Mesendoderm (in vitro differentiated cells): ENCODE results near the gene SLC66A3.

Experiments used
- DNase-seq: peaks from one replicate; pipeline ENCODE4 v3.0.0; 2013
- H2AK5ac ChIP-seq: 2 replicates; pipeline ENCODE4 v1.6.1; 2013; ENCODE audit warnings: low read length, inconsistent platforms
- H2BK120ac ChIP-seq: 2 replicates; pipeline ENCODE4 v1.6.1; 2013; ENCODE audit warnings: low read depth, mild to moderate bottlenecking, low read length, moderate library complexity, mixed read lengths
- H2BK15ac ChIP-seq: replicated peaks from 2 replicates; pipeline ENCODE4 v1.6.1; 2013; ENCODE audit warnings: low read depth, mild to moderate bottlenecking, moderate library complexity
- H2BK5ac ChIP-seq: 2 replicates; pipeline ENCODE4 v1.6.1; 2013; ENCODE audit warnings: low read length, inconsistent platforms
- H3K18ac ChIP-seq: 2 replicates; pipeline ENCODE4 v1.6.1; 2013; ENCODE audit warnings: mild to moderate bottlenecking, low read length, mixed read lengths
- H3K23ac ChIP-seq: one replicate; pipeline ENCODE4 v1.6.1; 2013; ENCODE audit warnings: low read length
- H3K27ac ChIP-seq: 2 replicates; pipeline ENCODE4 v1.5.1; 2013; ENCODE audit warnings: low read depth, mild to moderate bottlenecking, inconsistent platforms, low read length, moderate library complexity
- H3K27me3 ChIP-seq: 2 replicates; pipeline ENCODE4 v1.6.1; 2013; ENCODE audit warnings: low read length, control low read depth, mild to moderate bottlenecking, inconsistent platforms; ENCODE audit not compliant: insufficient read depth, poor library complexity
- H3K36me3 ChIP-seq: 2 replicates; pipeline ENCODE4 v1.6.1; 2013; ENCODE audit warnings: low read length, inconsistent platforms; ENCODE audit not compliant: control insufficient read depth, insufficient read depth
- H3K4ac ChIP-seq: one replicate; pipeline ENCODE4 v1.6.1; 2013; ENCODE audit warnings: low read depth, mild to moderate bottlenecking, low read length, moderate library complexity
- H3K4me1 ChIP-seq: 2 replicates; pipeline ENCODE4 v1.6.1; 2013; ENCODE audit warnings: low read depth, low read length, inconsistent platforms; ENCODE audit not compliant: control insufficient read depth
- H3K4me2 ChIP-seq: 2 replicates; pipeline ENCODE4 v1.6.1; 2013; ENCODE audit warnings: low read length
- H3K4me3 ChIP-seq: 2 replicates; pipeline ENCODE4 v1.5.1; 2013; ENCODE audit warnings: mild to moderate bottlenecking, low read length
- H3K56ac ChIP-seq: one replicate; pipeline ENCODE4 v1.6.1; 2013; ENCODE audit warnings: low read length
- H3K79me1 ChIP-seq: 2 replicates; pipeline ENCODE4 v1.6.1; 2013; ENCODE audit warnings: low read length, inconsistent platforms
- H3K79me2 ChIP-seq: 2 replicates; pipeline ENCODE4 v1.6.1; 2013; ENCODE audit warnings: mild to moderate bottlenecking, low read length; ENCODE audit not compliant: control insufficient read depth, insufficient read depth
- H3K9ac ChIP-seq: 2 replicates; pipeline ENCODE4 v1.6.1; 2013; ENCODE audit warnings: low read length, inconsistent platforms
- H4K5ac ChIP-seq: one replicate; pipeline ENCODE4 v1.6.1; 2013; ENCODE audit warnings: low read length
- H4K8ac ChIP-seq: one replicate; pipeline ENCODE4 v1.6.1; 2013; ENCODE audit warnings: low read depth, mild to moderate bottlenecking, control low read depth, low read length, moderate library complexity
- WGBS: extraction: QIAGEN DNeasy Blood & Tissue Kit; methylation state at CpG from one replicate; pipeline ENCODE4 v1.1.7; 2013; ENCODE audit warnings: low lambda C conversion rate, missing lambda C conversion rate; ENCODE audit not compliant: insufficient coverage; ENCODE audit errors: extremely low coverage; 5-methylcytosine and 5-hydroxymethylcytosine counted together

The SLC66A3 gene

DNA sequence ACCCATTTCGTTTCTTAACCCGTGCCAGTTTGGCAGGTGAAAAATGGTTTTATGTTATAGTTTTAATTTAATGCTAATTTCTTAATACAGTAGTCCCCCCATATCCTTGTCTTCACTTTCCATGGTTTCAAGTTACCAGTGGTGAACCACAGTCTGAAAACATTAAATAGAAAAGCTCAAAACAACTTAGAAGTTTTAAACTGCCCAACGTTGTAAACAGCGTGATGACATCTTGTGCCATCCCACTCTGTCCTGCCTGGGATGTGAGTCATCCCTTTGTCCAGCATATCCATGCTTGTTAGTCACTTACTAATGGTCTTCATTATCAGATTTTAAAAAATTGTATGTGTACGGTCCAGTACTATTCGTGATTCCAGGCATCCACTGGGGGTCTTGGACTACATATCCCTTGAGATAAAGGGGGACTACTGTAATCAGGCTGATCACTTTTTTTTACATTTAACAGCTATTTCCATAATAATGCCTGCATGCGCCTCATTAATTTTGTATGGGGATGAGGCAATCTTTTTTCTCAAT lies 31.9 kb downstream of the SLC66A3 start:
- Histone ChIP-seq H3K4me2 (no peak overlapping the region), H3K79me1 (no peaks in the 10 kb centered on the region), H3K9ac (no peak overlapping the region), H2BK120ac (no peak overlapping the region), H4K8ac (no peak overlapping the region), H3K4me3 (no peak overlapping the region), H2BK15ac (no peak overlapping the region), H3K18ac (no peak overlapping the region), H3K36me3 (peaks cover 2% of the 10 kb centered on the region), H2BK5ac (no peak overlapping the region), H2AK5ac (no peak overlapping the region), H3K79me2 (no peaks in the 10 kb centered on the region), H3K4me1 (no peaks in the 10 kb centered on the region), H3K27me3 (no peaks in the 10 kb centered on the region), H3K23ac (no peak overlapping the region), H4K5ac (no peak overlapping the region), H3K4ac (no peak overlapping the region), H3K56ac (no peak overlapping the region), H3K27ac (no peak overlapping the region)
- WGBS: no CpG with 5 or more reads among the region's 7 CpGs
- DNase-seq: no peak

DNA sequence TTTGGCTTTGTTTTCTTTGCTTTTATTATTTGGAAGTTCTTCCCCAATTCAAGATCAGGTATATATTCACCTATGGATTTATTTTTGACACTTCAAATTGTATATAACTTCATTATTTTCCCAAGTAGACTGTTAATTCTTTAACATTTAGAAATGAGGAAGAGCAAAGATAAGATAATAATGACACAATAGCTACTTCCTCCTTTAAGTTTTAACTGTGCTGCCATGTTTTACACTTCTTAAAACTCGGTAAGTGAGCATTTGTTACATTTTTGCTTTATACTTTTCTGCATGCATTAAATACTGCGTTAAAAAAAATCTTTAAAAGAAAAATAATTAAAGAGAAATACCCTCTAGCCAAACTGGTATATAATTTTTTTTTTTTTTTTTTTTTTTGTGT lies 32.5 kb downstream of the SLC66A3 start:
- no CpG with 5 or more reads among the region's 2 CpGs for WGBS
- Histone ChIP-seq H4K5ac (no peak overlapping the region), H3K18ac (no peak overlapping the region), H3K27ac (no peak overlapping the region), H2BK15ac (no peak overlapping the region), H3K27me3 (no peaks in the 10 kb centered on the region), H2BK5ac (no peak overlapping the region), H3K4me3 (no peak overlapping the region), H3K23ac (no peak overlapping the region), H3K4me2 (no peak overlapping the region), H3K79me1 (no peaks in the 10 kb centered on the region), H2AK5ac (no peak overlapping the region), H3K79me2 (no peaks in the 10 kb centered on the region), H3K9ac (no peak overlapping the region), H3K56ac (no peak overlapping the region), H3K4me1 (no peaks in the 10 kb centered on the region), H3K36me3 (peaks cover 2% of the 10 kb centered on the region), H3K4ac (no peak overlapping the region), H4K8ac (no peak overlapping the region), H2BK120ac (no peak overlapping the region)
- no peak for DNase-seq

DNA sequence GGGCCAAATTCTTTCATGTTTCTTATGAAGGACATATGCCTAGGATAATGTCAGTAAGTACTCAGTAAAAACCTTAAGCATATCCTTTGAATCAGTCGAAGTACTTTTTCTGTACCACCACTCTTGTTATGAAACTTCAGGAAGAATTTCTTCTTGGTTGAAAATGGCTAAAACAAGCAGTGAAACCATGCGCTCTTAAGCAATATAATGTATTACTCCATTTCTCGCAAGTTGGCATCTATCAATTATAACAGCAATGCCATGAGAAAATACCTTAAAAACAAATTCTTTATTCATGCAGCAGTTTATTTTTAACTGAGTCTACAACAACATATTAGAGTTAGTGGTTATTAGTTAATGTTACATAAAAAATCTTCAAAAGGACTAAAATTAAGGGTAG lies 41.0 kb downstream of the SLC66A3 start:
- Histone ChIP-seq H3K18ac (no peak overlapping the region), H4K8ac (no peak overlapping the region), H2BK15ac (no peak overlapping the region), H3K4me3 (no peak overlapping the region), H2BK5ac (no peak overlapping the region), H3K27me3 (no peaks in the 10 kb centered on the region), H3K79me1 (no peaks in the 10 kb centered on the region), H3K36me3 (no peaks in the 10 kb centered on the region), H3K23ac (no peak overlapping the region), H3K56ac (no peak overlapping the region), H3K4ac (no peak overlapping the region), H2BK120ac (no peak overlapping the region), H2AK5ac (no peak overlapping the region), H4K5ac (no peak overlapping the region), H3K4me2 (no peak overlapping the region), H3K27ac (no peak overlapping the region), H3K4me1 (no peaks in the 10 kb centered on the region), H3K9ac (no peak overlapping the region), H3K79me2 (no peaks in the 10 kb centered on the region)
- DNase-seq: no peak
- WGBS: no CpG with 5 or more reads among the region's 3 CpGs

DNA sequence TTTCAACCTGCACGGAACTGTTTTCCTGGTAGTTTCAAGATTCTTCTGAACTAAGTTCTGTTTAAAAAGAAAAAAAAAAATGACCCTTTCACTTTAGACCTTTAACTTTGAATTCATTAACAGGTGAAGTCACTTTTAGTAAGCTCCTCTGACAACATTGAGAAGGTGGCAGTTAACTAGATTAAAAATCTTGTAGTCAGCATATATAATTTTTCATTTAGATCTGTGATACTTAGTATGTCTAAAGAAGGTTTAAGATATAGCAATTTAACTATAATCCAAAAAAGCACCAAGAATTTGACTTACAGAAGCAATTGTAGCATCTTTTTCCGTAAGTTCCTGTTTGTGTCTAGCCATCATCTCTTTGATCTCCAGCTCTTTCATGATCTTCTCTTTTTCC lies 45.4 kb downstream of the SLC66A3 start:
- Histone ChIP-seq H2AK5ac (no peak overlapping the region), H3K4me1 (no peaks in the 10 kb centered on the region), H3K18ac (no peak overlapping the region), H2BK120ac (no peak overlapping the region), H3K27ac (no peak overlapping the region), H3K9ac (no peak overlapping the region), H3K79me2 (no peaks in the 10 kb centered on the region), H3K4me3 (no peak overlapping the region), H2BK5ac (no peak overlapping the region), H4K5ac (no peak overlapping the region), H4K8ac (no peak overlapping the region), H3K56ac (no peak overlapping the region), H2BK15ac (no peak overlapping the region), H3K4me2 (no peak overlapping the region), H3K36me3 (no peaks in the 10 kb centered on the region), H3K27me3 (no peaks in the 10 kb centered on the region), H3K79me1 (no peaks in the 10 kb centered on the region), H3K4ac (no peak overlapping the region), H3K23ac (no peak overlapping the region)
- no CpG with 5 or more reads among the region's 2 CpGs for WGBS
- DNase-seq: no peak

DNA sequence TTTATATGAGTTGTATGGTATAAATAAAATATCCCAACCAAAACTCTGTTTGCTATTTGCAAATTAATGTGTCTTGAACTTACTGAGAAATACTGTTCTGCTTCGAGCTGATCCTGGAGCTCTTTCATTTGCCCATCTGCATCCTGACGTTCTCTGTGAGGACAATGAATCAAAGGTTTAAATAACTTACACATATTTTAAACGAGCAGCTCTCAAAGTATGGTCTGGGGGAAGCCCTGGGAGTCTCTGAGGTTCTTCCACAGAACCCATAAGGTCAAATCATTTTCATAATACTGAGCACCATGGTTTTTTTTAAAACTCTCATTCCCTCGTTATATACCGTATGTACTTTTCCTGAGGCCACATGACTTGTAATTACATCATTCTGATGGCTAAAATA lies 46.7 kb downstream of the SLC66A3 start:
- Histone ChIP-seq H3K36me3 (no peaks in the 10 kb centered on the region), H2AK5ac (no peak overlapping the region), H2BK15ac (no peak overlapping the region), H3K4me2 (no peak overlapping the region), H3K27ac (no peak overlapping the region), H3K23ac (no peak overlapping the region), H3K9ac (no peak overlapping the region), H3K79me1 (no peaks in the 10 kb centered on the region), H3K4me3 (no peak overlapping the region), H3K4ac (no peak overlapping the region), H3K27me3 (no peaks in the 10 kb centered on the region), H3K18ac (no peak overlapping the region), H2BK5ac (no peak overlapping the region), H2BK120ac (no peak overlapping the region), H4K8ac (no peak overlapping the region), H3K56ac (no peak overlapping the region), H3K79me2 (no peaks in the 10 kb centered on the region), H3K4me1 (no peaks in the 10 kb centered on the region), H4K5ac (no peak overlapping the region)
- DNase-seq: no peak
- WGBS: no CpG with 5 or more reads among the region's 5 CpGs

DNA sequence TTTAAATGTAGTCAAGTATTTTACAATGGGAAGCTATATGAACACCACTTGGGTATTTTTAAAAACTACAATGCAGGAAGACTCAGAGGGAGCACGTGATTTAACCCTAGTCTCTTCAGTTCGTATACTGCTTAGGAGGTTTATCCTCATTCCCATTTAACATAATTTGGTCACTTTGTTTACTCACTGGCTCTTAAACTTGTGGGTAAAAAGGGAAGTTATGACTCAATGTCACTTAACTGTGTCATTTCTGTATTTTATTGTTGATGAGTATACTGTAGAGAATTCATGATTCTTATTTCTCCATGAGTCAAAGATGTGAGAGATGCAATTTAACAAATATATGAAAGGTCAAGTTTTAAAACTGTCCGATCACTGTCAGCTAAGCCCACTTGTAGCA lies 48.2 kb downstream of the SLC66A3 start:
- no peaks in the 10 kb centered on the region for H3K36me3 ChIP-seq
- no peak overlapping the region for H3K23ac ChIP-seq
- no peak overlapping the region for H2BK15ac ChIP-seq
- H3K4me3 ChIP-seq: no peak overlapping the region
- H3K27ac ChIP-seq: no peak overlapping the region
- H2BK5ac ChIP-seq: no peak overlapping the region
- DNase-seq: no peak
- no peaks in the 10 kb centered on the region for H3K27me3 ChIP-seq
- H3K4ac ChIP-seq: no peak overlapping the region
- H4K5ac ChIP-seq: no peak overlapping the region
- no CpG with 5 or more reads among the region's 3 CpGs for WGBS
- H3K18ac ChIP-seq: no peak overlapping the region
- no peak overlapping the region for H2BK120ac ChIP-seq
- no peak overlapping the region for H4K8ac ChIP-seq
- no peak overlapping the region for H3K9ac ChIP-seq
- no peaks in the 10 kb centered on the region for H3K4me1 ChIP-seq
- no peaks in the 10 kb centered on the region for H3K79me2 ChIP-seq
- H2AK5ac ChIP-seq: no peak overlapping the region
- H3K56ac ChIP-seq: no peak overlapping the region
- H3K79me1 ChIP-seq: no peaks in the 10 kb centered on the region
- H3K4me2 ChIP-seq: no peak overlapping the region
